SJCRH30 (cell line): ENCODE measurements around the gene C1QTNF4. TPM values are rescaled to one million over a fixed set of nuclear protein-coding genes. Genes with fewer than 3 reads are reported as not detected.
A peak's percentile ranks its signal among the peaks of the same experiment; 100 is the strongest.

Experiments used
- DNase-seq, 2 experiments: peaks; one replicate each; pipeline ENCODE4 v3.0.0-alpha.2; 2015 to 2020
- H3K27ac ChIP-seq: fragments of 250-450 bp; sonication (Bioruptor Pico); 2 replicates; pipeline ENCODE4 v1.5.1; 2020; ENCODE audit warnings: mild to moderate bottlenecking, moderate library complexity
- H3K27me3 ChIP-seq: fragments of 250-450 bp; sonication (Bioruptor Pico); 2 replicates; pipeline ENCODE4 v1.5.1; 2020; ENCODE audit warnings: mild to moderate bottlenecking, moderate library complexity
- H3K36me3 ChIP-seq: fragments of 250-450 bp; sonication (Bioruptor Pico); 2 replicates; pipeline ENCODE4 v1.5.1; 2020; ENCODE audit warnings: mild to moderate bottlenecking, moderate library complexity
- H3K4me1 ChIP-seq: fragments of 250-450 bp; sonication (Bioruptor Pico); 2 replicates; pipeline ENCODE4 v1.5.1; 2020; ENCODE audit warnings: mild to moderate bottlenecking, moderate library complexity
- H3K4me3 ChIP-seq: fragments of 250-450 bp; sonication (Bioruptor Pico); 2 replicates; pipeline ENCODE4 v1.5.1; 2020; ENCODE audit warnings: mild to moderate bottlenecking, moderate library complexity
- H3K9me3 ChIP-seq: fragments of 250-450 bp; sonication (Bioruptor Pico); replicated peaks from 2 replicates; pipeline ENCODE4 v1.5.1; 2020; ENCODE audit warnings: mild to moderate bottlenecking, moderate library complexity
- total RNA-seq: library from RNA; depleted of rRNA; stranded (reverse); fragments of >200 nt; shearing (Covaris generic); gene quantifications from 2 replicates; pipeline ENCODE4 v1.2.3, GENCODE V29; 2014

C1QTNF4 gene
- total RNA-seq, 1 experiment from 2014 or later: not detected

GRCh38 chr11:47587039-47587716, 7.0 kb downstream of the C1QTNF4 start:
- Histone ChIP-seq H3K27me3 (no peaks in the 10 kb centered on the region), H3K36me3 (peaks cover 28% of the 10 kb centered on the region), H3K4me3 (no peak overlapping the region), H3K9me3 (no peaks in the 10 kb centered on the region), H3K4me1 (peaks cover 7% of the 10 kb centered on the region; the same call in 1 of the 2 replicates), H3K27ac (peak overlapping the region; percentile 41)
- DNase-seq: no peak

- peaks cover 7% of the 10 kb centered on the region; the same call in 1 of the 2 replicates for H3K4me1 ChIP-seq
- DNase-seq: no peak
- H3K27me3 ChIP-seq: no peaks in the 10 kb centered on the region
- peaks cover 37% of the 10 kb centered on the region for H3K36me3 ChIP-seq
- H3K9me3 ChIP-seq: no peaks in the 10 kb centered on the region
- H3K27ac ChIP-seq: peak within 1 kb of the TSS; percentile 41
- no peak within 1 kb of the TSS for H3K4me3 ChIP-seq
Measured at GRCh38 chr11:47586098-47586855, 7.9 kb downstream of the C1QTNF4 start, which contains the start of gene FAM180B. Gene FAM180B (plus strand): TSS chr11:47586678. CDS start chr11:47586769, 91 bp downstream.

DNA sequence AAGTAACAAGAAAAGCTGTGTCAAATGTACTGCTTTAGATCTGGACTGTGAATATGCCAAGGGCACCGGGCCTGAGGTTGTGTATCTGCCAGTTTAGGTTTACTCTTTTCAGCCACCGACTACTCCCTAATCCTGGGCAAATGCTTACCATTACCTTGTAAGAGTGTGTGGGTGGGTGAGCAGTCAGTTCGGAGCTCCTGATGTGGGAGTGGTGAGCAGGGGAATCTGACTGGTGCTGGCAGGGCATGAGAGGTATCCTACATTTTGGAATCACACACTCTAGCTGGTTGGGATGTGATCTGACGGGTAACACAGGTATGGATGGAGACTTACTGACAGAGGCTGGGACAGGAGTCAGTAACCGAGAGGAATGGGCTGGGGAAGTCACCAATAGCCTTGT, 10.4 kb downstream of the C1QTNF4 start:
- DNase-seq: no peak
- Histone ChIP-seq H3K27ac (no peak overlapping the region), H3K4me1 (peaks cover 10% of the 10 kb centered on the region; the same call in 1 of the 2 replicates), H3K36me3 (peaks cover 48% of the 10 kb centered on the region), H3K27me3 (no peaks in the 10 kb centered on the region), H3K9me3 (no peaks in the 10 kb centered on the region), H3K4me3 (no peak overlapping the region)

DNA sequence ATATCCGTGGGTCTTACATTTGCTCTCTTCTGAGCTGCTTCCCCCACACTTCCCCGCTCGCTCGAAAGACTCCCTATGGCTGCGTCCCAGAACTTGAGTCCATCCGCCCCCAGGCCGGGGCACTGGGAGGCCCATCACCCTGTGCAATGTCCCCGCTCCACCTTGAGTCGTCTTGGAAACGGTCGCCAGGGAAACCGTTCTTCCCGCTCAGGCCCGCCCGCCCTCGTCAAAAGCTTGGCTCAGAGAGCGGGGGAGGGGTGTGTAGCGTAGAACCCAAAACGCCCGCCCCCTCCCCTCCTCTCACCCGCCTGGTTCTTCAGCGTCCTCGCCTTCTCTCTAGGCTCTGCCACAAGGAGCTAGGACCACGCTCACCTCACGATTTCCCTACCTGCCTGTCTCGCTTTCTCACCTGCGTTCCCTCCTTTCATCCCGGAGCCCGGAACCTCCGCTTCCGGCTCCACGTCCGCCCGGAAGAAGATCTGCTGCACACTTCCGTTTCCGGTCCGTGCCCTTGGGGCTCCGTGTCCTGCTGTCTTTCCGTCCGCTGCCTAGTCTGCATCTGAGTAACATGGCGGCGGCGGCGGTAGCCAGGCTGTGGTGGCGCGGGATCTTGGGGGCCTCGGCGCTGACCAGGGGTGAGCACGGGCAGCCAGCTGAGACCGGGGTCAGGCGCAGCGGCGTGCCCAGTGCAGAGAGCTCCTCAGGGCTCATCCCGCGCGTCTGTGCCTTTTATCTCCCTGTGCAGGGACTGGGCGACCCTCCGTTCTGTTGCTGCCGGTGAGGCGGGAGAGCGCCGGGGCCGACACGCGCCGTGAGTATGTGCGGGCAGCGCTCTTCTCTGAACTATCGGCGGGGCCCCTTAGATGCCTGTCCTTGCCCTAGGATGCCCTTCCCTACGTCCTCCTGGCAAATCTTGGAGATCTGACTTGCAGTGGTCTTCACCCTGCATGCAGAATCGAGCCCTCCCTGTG, 15.4 kb downstream of the C1QTNF4 start, which contains the start of the genes KBTBD4 and NDUFS3:
TSS of gene KBTBD4 (minus strand) at position 447 of the 971 bp plus-strand sequence. CDS start at position 428, 19 bp downstream.
TSS of gene NDUFS3 (plus strand) at position 551 of the 971 bp plus-strand sequence. CDS start at position 569, 18 bp downstream.
- Histone ChIP-seq H3K4me1 (0 out of 2 replicates have a peak, but pooled peaks cover 8% of the 10 kb centered on the region), H3K27ac (peak within 1 kb of the TSS; percentile 71), H3K36me3 (peaks cover 51% of the 10 kb centered on the region), H3K9me3 (no peaks in the 10 kb centered on the region), H3K4me3 (peak within 1 kb of the TSS; percentile 96), H3K27me3 (no peaks in the 10 kb centered on the region)
- peak; percentile 89 to 94 for DNase-seq

GRCh38 chr11:47577460-47578041, 16.7 kb downstream of the C1QTNF4 start:
- Histone ChIP-seq H3K9me3 (no peaks in the 10 kb centered on the region), H3K27me3 (no peaks in the 10 kb centered on the region), H3K4me3 (no peak overlapping the region), H3K27ac (no peak overlapping the region; the same call in 1 of the 2 replicates), H3K36me3 (peaks cover 45% of the 10 kb centered on the region), H3K4me1 (0 out of 2 replicates have a peak, but pooled peaks cover 13% of the 10 kb centered on the region)
- no peak for DNase-seq

- Histone ChIP-seq H3K4me1 (0 out of 2 replicates have a peak, but pooled peaks cover 10% of the 10 kb centered on the region), H3K36me3 (peaks cover 44% of the 10 kb centered on the region), H3K27me3 (no peaks in the 10 kb centered on the region), H3K4me3 (no peak overlapping the region), H3K9me3 (no peaks in the 10 kb centered on the region), H3K27ac (no peak overlapping the region)
- DNase-seq: no peak
Measured at GRCh38 chr11:47573321-47573720, 20.9 kb downstream of the C1QTNF4 start.

GRCh38 chr11:47572715-47573255, 21.4 kb downstream of the C1QTNF4 start:
- Histone ChIP-seq H3K4me1 (0 out of 2 replicates have a peak, but pooled peaks cover 8% of the 10 kb centered on the region), H3K4me3 (no peak overlapping the region), H3K36me3 (peaks cover 44% of the 10 kb centered on the region), H3K9me3 (no peaks in the 10 kb centered on the region), H3K27ac (no peak overlapping the region), H3K27me3 (no peaks in the 10 kb centered on the region)
- DNase-seq: peak; percentile 78 to 80

GRCh38 chr11:47571895-47572294, 22.3 kb downstream of the C1QTNF4 start:
- Histone ChIP-seq H3K36me3 (peaks cover 44% of the 10 kb centered on the region), H3K4me3 (no peak overlapping the region), H3K4me1 (0 out of 2 replicates have a peak, but pooled peaks cover 5% of the 10 kb centered on the region), H3K9me3 (no peaks in the 10 kb centered on the region), H3K27me3 (no peaks in the 10 kb centered on the region), H3K27ac (no peak overlapping the region)
- no peak for DNase-seq

- Histone ChIP-seq H3K27ac (no peak overlapping the region), H3K4me1 (0 out of 2 replicates have a peak, but pooled peaks cover 5% of the 10 kb centered on the region), H3K4me3 (no peak overlapping the region), H3K27me3 (no peaks in the 10 kb centered on the region), H3K9me3 (no peaks in the 10 kb centered on the region), H3K36me3 (peaks cover 44% of the 10 kb centered on the region)
- DNase-seq: no peak
Measured at GRCh38 chr11:47571357-47571729, 22.9 kb downstream of the C1QTNF4 start.

GRCh38 chr11:47570651-47571356, 23.4 kb downstream of the C1QTNF4 start:
- Histone ChIP-seq H3K36me3 (peaks cover 44% of the 10 kb centered on the region), H3K27me3 (no peaks in the 10 kb centered on the region), H3K4me1 (0 out of 2 replicates have a peak, but pooled peaks cover 5% of the 10 kb centered on the region), H3K27ac (no peak overlapping the region), H3K4me3 (no peak overlapping the region), H3K9me3 (no peaks in the 10 kb centered on the region)
- DNase-seq: no peak

DNA sequence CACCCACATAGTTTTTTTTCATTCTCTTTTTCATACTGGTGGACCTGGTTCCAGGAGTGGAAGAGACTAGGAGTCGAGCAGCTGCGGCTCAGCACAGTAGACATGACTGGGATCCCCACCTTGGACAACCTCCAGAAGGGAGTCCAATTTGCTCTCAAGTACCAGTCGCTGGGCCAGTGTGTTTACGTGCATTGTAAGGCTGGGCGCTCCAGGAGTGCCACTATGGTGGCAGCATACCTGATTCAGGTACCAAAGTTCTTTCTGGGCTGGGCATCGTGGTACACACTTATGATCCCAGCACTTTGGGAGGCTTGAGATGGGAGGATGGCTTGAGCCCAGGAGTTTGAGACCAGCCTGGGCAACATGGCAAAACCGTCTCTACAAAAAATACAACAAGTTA, 24.6 kb downstream of the C1QTNF4 start:
- Histone ChIP-seq H3K27ac (no peak overlapping the region), H3K27me3 (no peaks in the 10 kb centered on the region), H3K4me3 (no peak overlapping the region), H3K9me3 (no peaks in the 10 kb centered on the region), H3K36me3 (peaks cover 38% of the 10 kb centered on the region), H3K4me1 (peaks cover 5% of the 10 kb centered on the region; the same call in 1 of the 2 replicates)
- DNase-seq: no peak

- no peaks in the 10 kb centered on the region for H3K9me3 ChIP-seq
- peak in 1 of 2 experiments; percentile 28 for DNase-seq
- H3K4me1 ChIP-seq: no peaks in the 10 kb centered on the region; the same call in 1 of the 2 replicates
Measured at GRCh38 chr11:47566149-47566698, 28.0 kb downstream of the C1QTNF4 start.

More at GRCh38 chr11:47566149-47566698, 28.0 kb downstream of the C1QTNF4 start:
- Histone ChIP-seq H3K27ac (peak overlapping the region; percentile 66), H3K36me3 (peaks cover 10% of the 10 kb centered on the region), H3K4me3 (peak overlapping the region; percentile 85), H3K27me3 (no peaks in the 10 kb centered on the region)
